H1 (cell line): ENCODE data around the gene PTPRO.

Source experiments
- HDAC2 ChIP-seq, 2 experiments: fragments of 300-600 bp in 1 of 2; sonication (generic) in 1 of 2; IDR thresholded peaks; 2 replicates each; pipeline ENCODE4 v1.6.1; 2011 to 2012; ENCODE audit warnings: low read depth in 2 of 2, low read length in 2 of 2, mild to moderate bottlenecking in 2 of 2, moderate library complexity in 2 of 2, borderline replicate concordance in 1 of 2, inconsistent platforms in 1 of 2
- MAX ChIP-seq: IDR thresholded peaks from 2 replicates; pipeline ENCODE4 v1.6.1; 2012; ENCODE audit warnings: inconsistent platforms
- POLR2AphosphoS5 ChIP-seq: IDR thresholded peaks from 2 replicates; pipeline ENCODE4 v1.6.1; 2011; ENCODE audit warnings: low read depth, low read length
- TCF12 ChIP-seq: IDR thresholded peaks from 2 replicates; pipeline ENCODE4 v1.6.1; 2011; ENCODE audit warnings: low read depth, mild to moderate bottlenecking, low read length

- TF ChIP-seq TCF12 (no peak), POLR2AphosphoS5 (no peak), HDAC2 (IDR thresholded peaks at IDR 0.05; ENCODE audit: borderline replicate concordance in 1 of 2, low read depth in 2 of 2, low read length in 2 of 2) (no peak), MAX (no peak)
These were observed 149.7 kb downstream of the PTPRO start for GRCh38 chr12:15472036-15472435.
